GM03348 (cell line): ENCODE results near the gene CDH23.

Experiments used
- DNase-seq: peaks from one replicate; pipeline ENCODE4 v3.0.0; 2012; ENCODE audit warnings: low spot score

The CDH23 gene

DNA sequence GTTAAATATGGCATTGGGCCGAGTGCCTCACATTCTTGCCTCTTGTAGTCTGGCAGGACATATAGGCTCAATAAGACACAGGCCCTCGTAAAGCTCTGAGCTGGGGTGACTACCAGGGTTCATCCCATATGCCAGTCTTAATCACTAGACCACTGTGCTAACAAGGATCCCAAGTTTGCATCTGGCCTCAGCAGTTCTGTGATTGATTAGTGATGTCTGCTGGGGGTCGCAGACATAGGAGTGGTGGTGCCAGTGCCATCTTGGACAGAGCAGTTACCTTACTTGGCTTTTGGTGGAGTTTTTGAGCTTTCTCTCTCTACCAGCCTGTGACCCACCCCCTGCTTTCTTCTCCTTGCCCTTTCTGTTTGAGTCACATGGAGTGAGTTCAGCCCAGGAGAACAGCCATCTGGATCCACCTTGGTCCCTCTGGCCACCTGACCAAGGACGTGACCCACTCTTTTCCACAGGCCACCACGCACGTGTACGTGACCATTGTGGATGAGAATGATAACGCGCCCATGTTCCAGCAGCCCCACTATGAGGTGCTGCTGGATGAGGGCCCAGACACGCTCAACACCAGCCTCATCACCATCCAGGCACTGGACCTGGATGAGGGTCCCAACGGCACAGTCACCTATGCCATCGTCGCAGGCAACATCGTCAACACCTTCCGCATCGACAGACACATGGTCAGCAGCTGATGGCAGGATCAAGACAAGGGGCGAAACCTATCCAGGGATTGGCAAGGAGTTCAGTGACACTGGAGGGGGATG lies 380.7 kb downstream of the CDH23 start:
- DNase-seq: no peak

DNA sequence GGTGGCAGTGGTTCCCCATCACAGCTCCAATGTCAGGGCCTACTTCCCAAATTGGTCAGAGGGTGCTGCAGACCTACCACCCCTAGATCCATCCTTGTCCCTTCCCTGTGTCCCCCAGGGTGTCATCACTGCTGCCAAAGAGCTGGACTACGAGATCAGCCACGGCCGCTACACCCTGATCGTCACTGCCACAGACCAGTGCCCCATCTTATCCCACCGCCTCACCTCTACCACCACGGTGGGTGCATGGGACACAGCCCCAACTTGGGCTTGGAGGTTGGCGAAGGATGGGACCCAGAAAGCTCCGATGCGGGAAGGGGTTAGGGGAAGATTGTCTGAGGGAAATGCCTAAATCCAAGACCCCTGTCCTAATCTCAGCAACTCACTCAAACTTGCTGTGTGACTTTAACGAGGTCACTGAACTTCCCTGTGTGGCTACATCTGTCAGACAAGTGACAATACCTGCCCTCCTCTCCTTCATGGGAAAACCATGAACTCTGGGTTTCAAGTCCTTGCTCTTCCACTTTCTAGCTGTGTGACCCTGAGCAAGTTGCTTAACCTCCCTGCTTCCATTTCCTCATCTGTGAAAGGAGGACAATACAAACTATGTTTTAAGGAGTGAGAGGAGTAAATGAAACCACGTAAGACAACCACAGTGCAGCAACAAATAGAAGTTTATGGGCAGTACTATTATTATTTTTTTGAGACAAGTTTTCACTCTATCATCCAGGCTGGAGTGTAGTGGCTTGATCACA lies 381.5 kb downstream of the CDH23 start:
- DNase-seq: no peak

DNA sequence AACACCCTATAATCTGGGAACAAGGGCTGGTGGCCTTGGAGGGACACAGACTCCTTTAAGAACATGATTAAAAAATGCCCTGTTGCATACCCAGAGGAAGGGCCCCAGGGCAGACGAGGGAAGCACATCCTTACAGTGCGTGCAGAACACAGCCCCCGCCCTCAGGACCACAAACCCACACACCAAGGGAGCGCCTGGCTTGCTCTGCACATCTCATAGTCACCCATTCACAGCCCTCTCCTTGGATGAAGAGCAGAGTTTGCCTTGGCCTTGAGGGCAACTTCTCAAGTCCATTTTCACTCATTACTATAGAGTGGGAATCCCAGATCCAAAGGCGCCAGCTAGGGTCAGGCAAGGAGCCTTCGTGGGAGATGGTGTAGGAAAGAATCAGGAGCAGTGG lies 382.9 kb downstream of the CDH23 start:
- no peak for DNase-seq

DNA sequence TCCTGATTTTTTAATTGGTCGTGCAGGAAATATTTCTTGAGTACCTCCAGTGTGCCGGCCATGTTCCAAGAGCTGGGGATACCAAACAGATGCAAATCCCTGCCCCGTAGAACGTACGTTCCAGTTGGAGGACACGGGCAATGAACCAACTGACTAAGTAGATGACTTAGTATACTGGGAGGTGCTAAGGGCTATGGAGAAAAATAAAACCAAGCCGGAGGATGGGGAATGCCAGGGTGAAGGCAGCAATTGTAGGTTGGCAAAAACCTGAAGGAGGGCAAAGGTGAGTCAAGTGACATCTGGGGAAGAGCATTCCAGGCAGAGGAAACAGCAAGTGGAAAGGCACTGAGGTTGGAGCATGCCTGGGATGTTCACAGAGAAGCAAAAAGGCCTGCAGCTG lies 383.4 kb downstream of the CDH23 start:
- DNase-seq: no peak

- DNase-seq: no peak
Observed at GRCh38 chr10:71780719-71781118, 384.0 kb downstream of the CDH23 start.

DNA sequence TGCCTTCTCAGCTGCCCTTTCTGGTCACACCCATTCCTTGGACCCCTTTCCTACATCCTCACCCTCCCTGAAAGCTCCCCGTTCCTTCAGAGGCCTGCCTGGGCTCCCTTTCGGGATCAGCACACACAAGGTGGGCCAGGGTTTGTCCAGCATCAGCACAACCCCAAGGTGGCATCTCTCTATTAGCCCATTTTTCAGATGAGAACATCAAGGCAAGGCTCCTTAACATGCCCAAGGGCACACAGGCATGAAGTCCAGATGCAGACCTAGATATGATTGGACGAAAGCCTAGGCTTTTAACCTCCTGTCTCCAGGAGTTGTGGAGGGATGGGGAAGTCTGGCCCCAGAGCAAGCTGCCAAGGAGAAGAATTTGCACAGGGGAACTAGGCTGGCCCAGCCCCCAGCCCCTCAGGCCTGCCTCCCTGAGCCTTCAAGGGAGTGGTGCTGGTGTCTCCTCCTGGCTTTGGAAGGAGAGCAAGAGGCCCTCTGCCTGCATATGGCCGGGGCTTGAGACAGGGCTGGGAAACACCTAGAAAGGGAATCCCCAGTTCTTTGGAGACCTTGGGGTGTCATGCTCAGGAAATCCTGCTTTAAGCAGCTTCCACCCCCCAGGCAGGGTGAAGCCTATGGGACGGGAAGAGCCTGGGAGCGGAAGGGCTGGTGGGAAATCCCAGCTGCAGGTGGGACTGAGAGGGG lies 385.6 kb downstream of the CDH23 start:
- DNase-seq: no peak

GRCh38 chr10:71782917-71783490 lies 386.3 kb downstream of the CDH23 start:
- DNase-seq: no peak

DNA sequence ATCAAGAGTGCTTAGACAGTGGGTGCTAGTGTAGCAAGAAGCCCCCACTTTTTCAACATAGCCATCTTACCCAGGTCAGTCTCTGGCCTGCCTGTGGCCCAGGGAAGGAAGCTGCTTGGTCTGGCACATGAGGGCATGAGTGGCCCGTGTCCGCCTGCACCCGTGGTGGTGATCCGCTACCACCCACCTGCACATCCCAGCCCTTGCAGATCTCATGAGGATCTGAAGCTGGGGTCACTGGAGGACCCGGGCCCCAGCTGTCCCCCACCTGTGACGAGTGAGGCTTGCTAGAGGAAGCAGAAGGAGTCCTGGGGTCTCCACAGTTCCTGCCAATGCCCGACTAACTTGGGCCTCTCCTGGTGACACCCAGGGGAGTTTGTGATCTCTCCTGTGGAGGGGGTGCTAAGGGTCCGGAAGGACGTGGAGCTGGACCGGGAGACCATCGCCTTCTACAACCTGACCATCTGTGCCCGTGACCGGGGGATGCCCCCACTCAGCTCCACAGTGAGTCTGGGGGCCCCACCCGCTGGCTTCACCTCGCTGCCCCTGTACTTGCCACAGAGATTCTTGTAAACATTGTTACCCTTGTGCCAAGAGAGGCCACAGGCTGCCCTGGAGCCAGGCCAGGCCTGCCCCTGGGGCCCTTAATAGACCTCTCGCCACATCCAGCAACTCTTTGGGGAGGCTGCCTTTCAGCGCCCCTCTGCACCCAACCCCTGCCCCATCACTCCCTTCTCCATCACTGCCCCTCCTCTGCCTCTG lies 387.4 kb downstream of the CDH23 start:
- no peak for DNase-seq

- DNase-seq: no peak
Observed at GRCh38 chr10:71784679-71785272, 388.1 kb downstream of the CDH23 start.

- no peak for DNase-seq
Observed at GRCh38 chr10:71788954-71789353, 392.2 kb downstream of the CDH23 start.

DNA sequence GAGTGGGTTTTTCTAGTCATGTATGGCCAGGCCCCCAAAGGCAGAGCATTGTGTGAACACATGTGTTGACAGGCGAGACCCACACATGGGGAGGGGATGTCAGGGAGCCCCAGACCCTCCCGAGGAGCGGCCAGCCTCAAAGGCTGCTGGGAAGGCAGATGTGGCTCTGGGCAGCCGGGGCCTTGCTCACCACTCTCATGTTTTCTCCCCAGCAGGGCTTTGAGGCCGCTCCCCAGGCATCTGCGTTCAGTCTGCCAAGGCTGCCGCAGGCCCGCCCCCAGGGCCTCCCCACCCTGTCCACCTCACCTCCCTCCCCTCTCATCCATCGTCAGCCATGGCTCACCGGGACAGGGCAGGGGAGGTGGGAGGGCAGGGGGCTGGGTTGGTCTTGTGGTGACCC lies 393.2 kb downstream of the CDH23 start:
- no peak for DNase-seq

DNA sequence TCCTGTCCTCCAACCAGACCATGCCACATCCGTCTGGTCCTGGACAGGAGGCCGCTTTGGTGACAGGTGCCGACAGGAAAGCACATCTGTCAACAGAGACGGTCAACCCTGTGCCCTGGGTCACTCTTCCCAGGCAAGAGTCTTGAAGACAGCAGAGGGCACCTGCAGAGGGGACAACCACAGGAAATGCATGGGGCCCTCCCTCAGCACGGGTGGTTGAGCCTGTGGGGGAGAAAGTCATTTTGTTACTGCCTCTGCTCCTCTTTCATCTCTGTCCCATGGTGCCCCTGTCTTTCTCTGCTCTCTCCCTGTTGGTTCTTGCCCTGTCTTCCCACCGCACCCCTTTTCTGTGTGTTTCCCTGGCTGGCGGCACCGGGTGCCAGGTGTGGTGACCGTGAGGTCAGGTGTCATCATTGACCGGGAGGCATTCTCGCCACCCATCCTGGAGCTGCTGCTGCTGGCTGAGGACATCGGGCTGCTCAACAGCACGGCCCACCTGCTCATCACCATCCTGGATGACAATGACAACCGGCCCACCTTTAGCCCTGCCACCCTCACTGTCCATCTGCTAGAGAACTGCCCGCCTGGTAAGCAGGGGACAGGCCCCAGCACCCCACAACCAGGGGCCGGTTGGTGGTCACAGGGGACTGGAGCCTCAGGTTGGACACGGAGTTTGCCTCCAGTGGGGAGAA lies 394.2 kb downstream of the CDH23 start:
- no peak for DNase-seq

DNA sequence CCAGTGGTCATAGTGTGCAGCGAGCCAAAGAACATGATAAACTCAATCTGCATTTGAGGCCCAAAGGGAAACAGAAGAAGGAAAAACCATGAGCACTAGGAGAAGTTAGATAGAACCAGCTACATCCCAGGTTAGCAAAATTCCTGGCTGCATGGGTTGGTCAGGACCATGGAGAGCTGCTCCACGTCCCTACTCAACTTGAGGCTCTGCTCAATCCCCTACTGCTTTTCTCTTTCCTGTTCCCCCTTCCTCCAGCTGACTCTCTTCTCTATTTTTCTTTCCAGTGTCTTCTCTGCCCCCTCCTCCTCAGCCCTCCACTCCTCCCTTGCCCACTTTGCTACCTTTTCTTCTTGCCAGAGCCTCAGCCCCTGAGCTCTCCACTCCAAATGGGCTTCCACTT lies 398.5 kb downstream of the CDH23 start:
- peak; percentile 68 for DNase-seq

DNA sequence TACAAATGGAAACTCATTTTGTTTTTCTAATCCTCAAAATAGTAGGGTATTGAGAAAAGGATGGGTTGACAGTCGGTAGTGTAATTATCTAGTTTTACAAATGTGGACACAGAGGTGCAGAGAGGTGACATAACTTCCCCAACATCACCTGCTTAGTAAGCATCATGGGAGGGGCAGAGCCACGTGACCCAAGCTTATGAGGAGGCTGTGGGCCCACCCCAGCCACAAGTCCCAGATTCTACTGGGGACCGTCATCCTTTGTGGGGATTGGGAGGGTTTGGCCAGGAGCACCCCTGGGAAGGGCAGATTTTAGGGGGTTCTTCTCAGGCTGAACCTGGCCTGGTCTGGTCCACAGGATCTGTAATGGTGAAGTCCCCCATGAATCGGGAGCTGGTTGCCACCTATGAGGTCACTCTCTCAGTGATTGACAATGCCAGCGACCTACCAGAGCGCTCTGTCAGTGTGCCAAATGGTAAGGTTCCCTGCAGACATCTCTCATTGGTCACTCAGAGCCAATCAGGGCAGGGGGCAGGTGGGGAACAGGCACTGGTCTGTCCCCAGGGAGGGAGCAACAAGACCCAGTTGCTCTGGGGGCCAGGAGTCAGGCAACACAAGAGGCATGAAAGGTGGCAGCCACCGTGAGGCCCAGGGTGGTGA lies 400.2 kb downstream of the CDH23 start:
- no peak for DNase-seq

DNA sequence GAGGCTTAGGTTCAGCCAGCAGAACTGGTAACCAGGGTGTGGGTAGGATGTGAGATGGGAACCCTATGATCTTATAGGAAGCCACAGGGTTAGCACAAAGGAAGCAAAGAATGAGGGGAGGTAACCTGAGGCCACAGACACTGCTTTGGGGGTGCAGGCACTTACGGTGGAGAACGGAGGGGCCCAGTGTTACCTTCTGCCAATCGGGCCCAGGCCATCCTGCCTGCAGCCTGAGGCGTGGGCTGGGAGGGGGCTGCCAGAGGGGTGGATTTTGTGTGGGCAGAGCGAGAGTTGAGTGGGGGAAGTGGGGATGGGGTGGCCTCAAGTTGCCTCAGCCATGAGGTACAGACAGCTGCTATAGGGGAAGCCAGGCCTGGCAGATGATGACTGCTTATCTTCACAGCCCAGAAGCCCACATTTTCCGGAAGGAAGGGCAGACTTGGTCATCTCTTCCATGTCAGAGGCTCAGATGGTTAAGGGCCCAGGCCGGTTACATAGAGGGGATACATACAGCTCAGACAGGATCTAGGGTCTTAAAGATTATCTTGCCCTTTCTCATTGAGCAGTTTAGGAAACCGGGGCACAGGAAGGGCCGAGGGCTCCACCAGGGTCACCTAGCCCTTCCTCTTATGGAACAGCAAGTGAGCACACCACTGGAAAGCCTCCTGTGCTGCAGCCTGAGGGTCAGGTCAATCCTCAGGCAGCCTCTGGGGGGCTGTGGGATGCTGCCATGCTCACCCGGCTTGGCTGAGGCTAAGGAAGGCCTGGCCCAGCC lies 401.0 kb downstream of the CDH23 start:
- DNase-seq: no peak

GRCh38 chr10:71798308-71798624 lies 401.5 kb downstream of the CDH23 start:
- DNase-seq: no peak

DNA sequence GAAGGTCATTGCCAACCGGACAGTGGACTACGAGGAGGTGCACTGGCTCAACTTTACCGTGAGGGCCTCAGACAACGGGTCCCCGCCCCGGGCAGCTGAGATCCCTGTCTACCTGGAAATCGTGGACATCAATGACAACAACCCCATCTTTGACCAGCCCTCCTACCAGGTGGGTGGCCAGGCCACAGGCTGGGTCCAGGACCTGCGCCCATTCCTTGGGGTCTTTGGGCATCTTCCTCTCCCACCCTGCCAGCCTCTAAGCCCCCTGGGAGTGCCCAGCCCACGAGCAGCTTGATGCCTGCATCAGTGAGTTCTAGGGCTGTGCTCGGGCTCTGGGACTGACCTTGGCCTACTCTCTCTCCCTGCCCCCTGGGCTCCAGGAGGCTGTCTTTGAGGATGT lies 402.4 kb downstream of the CDH23 start:
- no peak for DNase-seq

DNA sequence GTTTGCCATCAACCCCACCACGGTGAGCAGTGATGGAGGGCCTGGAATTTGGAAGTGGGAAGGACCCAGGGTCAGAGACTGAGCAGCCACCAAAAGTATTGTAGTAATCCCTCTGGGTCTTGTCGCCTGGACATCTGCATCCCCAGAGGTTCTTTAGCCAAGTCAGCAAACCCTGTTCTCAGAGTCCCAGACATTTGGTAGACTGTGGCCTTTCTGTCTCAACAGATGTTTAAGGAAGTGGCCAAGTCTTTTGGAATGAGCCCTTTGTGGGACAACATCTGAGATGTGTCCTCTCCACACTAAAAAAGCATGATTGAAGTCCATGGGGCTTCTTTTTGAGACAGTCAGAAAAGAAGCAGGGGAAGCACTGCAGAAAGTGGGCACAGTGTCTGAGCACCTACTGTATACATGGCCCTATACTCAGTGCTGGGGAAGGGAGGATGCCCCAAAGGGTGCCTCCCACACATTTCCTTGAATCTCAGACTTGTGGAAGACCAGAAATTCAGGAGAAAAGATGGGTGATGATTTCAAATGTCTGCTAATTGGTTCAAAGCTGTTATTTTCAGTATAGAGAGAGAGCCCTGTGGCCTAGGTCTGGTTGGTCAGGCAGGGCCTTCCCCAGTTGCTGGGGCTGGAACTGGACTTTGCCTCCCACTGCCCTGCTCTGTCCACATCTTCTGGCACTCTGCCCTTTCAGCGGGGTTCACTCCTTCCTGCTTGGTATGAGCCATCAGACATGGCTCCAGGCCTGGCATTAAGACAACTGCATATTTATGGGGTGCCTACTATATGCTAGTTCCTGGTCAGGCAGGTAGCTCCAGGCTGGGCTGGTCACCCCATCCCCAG lies 403.1 kb downstream of the CDH23 start:
- DNase-seq: no peak

DNA sequence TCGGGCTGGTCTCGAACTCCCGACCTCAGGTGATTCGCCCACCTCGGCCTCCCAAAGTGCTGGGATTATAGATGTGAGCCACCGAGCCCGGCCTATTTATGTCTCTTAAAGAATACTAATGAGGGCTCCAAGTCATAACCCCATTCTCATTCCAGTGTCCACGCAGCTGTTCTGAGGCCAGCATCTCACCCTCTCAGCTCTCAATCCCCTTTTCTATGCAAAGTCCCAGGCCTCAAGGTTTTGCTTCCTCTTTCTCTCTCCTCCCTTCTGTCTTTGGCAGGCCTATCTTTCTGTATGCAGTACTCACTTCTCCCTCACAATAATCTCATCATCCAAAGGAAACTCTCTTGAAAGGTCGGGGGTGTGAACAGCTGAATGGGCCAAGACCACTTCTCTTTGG lies 404.6 kb downstream of the CDH23 start:
- no peak for DNase-seq
